Mammary epithelial cell (primary cell): ENCODE measurements around the gene OR7G2.

Source experiments
- EZH2 ChIP-seq: IDR thresholded peaks from 2 replicates; pipeline ENCODE4 v1.6.1; 2012; ENCODE audit warnings: low read length, inconsistent platforms, borderline replicate concordance
- TF ChIP-seq, protein P1 (sequence below), 2 donors: IDR thresholded peaks in 1 of 2; conservative IDR thresholded peaks in 1 of 2; 2 replicates each; pipeline ENCODE4 v1.5.1; 2011 to 2012; ENCODE audit warnings: inconsistent platforms in 2 of 2, low read length in 2 of 2, mild to moderate bottlenecking in 2 of 2, control low read depth in 1 of 2, low read depth in 1 of 2; ENCODE audit not compliant: insufficient read depth in 1 of 2; ENCODE audit errors: extremely low read depth in 1 of 2

DNA sequence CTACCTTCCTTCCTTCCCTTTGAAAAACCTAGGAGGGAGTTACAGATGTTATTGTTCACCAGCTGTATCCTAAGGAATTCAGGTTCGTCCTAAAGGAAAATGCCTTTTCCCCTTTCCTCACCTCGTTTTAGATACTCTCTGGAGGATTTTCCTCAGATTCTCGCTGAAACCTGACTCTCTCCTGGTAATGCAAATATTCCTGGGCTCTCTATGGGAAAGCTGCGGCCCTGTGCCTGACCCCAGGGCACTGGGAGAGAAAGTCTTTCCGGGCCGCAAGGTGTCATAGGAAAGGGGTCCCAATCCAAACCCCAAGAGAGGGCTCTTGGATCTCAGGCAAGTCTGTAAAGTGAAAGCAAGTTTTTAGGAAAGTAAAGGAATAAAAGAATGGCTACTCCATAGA is 33.5 kb downstream of the OR7G2 start:
- TF ChIP-seq, protein P1, sequence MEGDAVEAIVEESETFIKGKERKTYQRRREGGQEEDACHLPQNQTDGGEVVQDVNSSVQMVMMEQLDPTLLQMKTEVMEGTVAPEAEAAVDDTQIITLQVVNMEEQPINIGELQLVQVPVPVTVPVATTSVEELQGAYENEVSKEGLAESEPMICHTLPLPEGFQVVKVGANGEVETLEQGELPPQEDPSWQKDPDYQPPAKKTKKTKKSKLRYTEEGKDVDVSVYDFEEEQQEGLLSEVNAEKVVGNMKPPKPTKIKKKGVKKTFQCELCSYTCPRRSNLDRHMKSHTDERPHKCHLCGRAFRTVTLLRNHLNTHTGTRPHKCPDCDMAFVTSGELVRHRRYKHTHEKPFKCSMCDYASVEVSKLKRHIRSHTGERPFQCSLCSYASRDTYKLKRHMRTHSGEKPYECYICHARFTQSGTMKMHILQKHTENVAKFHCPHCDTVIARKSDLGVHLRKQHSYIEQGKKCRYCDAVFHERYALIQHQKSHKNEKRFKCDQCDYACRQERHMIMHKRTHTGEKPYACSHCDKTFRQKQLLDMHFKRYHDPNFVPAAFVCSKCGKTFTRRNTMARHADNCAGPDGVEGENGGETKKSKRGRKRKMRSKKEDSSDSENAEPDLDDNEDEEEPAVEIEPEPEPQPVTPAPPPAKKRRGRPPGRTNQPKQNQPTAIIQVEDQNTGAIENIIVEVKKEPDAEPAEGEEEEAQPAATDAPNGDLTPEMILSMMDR (conservative IDR thresholded peaks at IDR 0.05 in 1 of 2, IDR thresholded peaks at IDR 0.05 in 1 of 2; ENCODE audit: extremely low read depth in 1 of 2, insufficient read depth in 1 of 2, low read depth in 1 of 2, low read length in 2 of 2), result no peak
- no peak for TF ChIP-seq EZH2
